GM23338 (cell line): ENCODE results near the gene CACNA2D2. TPM values are rescaled to one million over a fixed set of nuclear protein-coding genes. Genes with fewer than 3 reads are reported as not detected.

ENCODE experiments used
- ATAC-seq: fragments of 200-7000 bp; cut with Tn5 transposase; 3 replicates; pipeline ENCODE4 v1.9.1; 2020
- DNase-seq: peaks from one replicate; pipeline ENCODE4 v3.0.0-alpha.2; 2015; ENCODE audit warnings: low spot score
- H2AFZ ChIP-seq: fragments of 200-600 bp; sonication (generic); 2 replicates; pipeline ENCODE4 v1.8.0; 2016; ENCODE audit warnings: antibody characterized with exemption, mild to moderate bottlenecking, moderate library complexity
- H3F3A ChIP-seq: fragments of 200-600 bp; sonication (generic); replicated peaks from 2 replicates; pipeline ENCODE4 v1.8.0; 2017; ENCODE audit warnings: antibody characterized with exemption, mixed run types, low read depth
- H3K27ac ChIP-seq: fragments of 200-600 bp; sonication (generic); 2 replicates; pipeline ENCODE4 v1.6.1; 2016; ENCODE audit warnings: low read depth
- H3K27me3 ChIP-seq: fragments of 200-600 bp; sonication (generic); 2 replicates; pipeline ENCODE4 v1.8.0; 2016; ENCODE audit warnings: mild to moderate bottlenecking, mixed run types, moderate library complexity; ENCODE audit not compliant: insufficient read depth
- H3K36me3 ChIP-seq: fragments of 200-600 bp; sonication (generic); 2 replicates; pipeline ENCODE4 v1.8.0; 2016; ENCODE audit warnings: mild to moderate bottlenecking; ENCODE audit not compliant: insufficient read depth
- H3K4me1 ChIP-seq: fragments of 200-600 bp; sonication (generic); 2 replicates; pipeline ENCODE4 v1.8.0; 2016; ENCODE audit warnings: mild to moderate bottlenecking, moderate library complexity; ENCODE audit not compliant: insufficient read depth
- H3K4me2 ChIP-seq: fragments of 200-600 bp; sonication (generic); 2 replicates; pipeline ENCODE4 v1.7.1; 2017; ENCODE audit warnings: mixed run types
- H3K4me3 ChIP-seq: fragments of 200-600 bp; sonication (generic); 2 replicates; pipeline ENCODE4 v1.6.1; 2016; ENCODE audit warnings: mixed run types
- H3K79me2 ChIP-seq: fragments of 200-600 bp; sonication (generic); replicated peaks from 2 replicates; pipeline ENCODE4 v1.8.0; 2017; ENCODE audit warnings: mild to moderate bottlenecking; ENCODE audit not compliant: insufficient read depth
- H3K9me2 ChIP-seq: fragments of 200-600 bp; sonication (generic); 2 replicates; pipeline ENCODE4 v1.8.0; 2017; ENCODE audit not compliant: insufficient read depth
- H4K20me1 ChIP-seq: fragments of 200-600 bp; sonication (generic); replicated peaks from 2 replicates; pipeline ENCODE4 v1.8.0; 2017; ENCODE audit warnings: mild to moderate bottlenecking; ENCODE audit not compliant: insufficient read depth
- H3K27ac Mint-ChIP-seq: 2 replicates; pipeline ENCODE4 v1.8.0; 2020; ENCODE audit warnings: inconsistent platforms, mild to moderate bottlenecking, moderate library complexity, mixed read lengths
- H3K27me3 Mint-ChIP-seq: 3 replicates; pipeline ENCODE4 v1.8.0; 2022; ENCODE audit warnings: low read depth, mild to moderate bottlenecking, moderate library complexity, mixed read lengths, inconsistent platforms; ENCODE audit not compliant: insufficient read depth, poor library complexity
- H3K36me3 Mint-ChIP-seq: 3 replicates; pipeline ENCODE4 v1.8.0; 2021; ENCODE audit warnings: low read depth, mild to moderate bottlenecking, inconsistent platforms, moderate library complexity, mixed read lengths
- H3K4me1 Mint-ChIP-seq: 3 replicates; pipeline ENCODE4 v1.8.0; 2020; ENCODE audit warnings: mild to moderate bottlenecking, inconsistent platforms, mixed read lengths
- H3K4me3 Mint-ChIP-seq: 3 replicates; pipeline ENCODE4 v1.8.0; 2021; ENCODE audit warnings: moderate library complexity, mild to moderate bottlenecking, inconsistent platforms, mixed read lengths
- H3K9me3 Mint-ChIP-seq: 3 replicates; pipeline ENCODE4 v1.8.0; 2020; ENCODE audit warnings: moderate library complexity, mild to moderate bottlenecking, inconsistent platforms, mixed read lengths
- CREB1 ChIP-seq: fragments of 250-450 bp; sonication (Bioruptor Pico); IDR thresholded peaks from 2 replicates; pipeline ENCODE4 v1.5.0; 2020; ENCODE audit warnings: low read depth, mild to moderate bottlenecking, moderate library complexity
- CTCF ChIP-seq, 2 experiments: fragments of 200-600 bp in 1 of 2; sonication (generic) in 1 of 2; conservative IDR thresholded peaks; 2 replicates each; pipeline versions ENCODE4 v1.5.1 to v1.6.1; 2016 to 2017; ENCODE audit warnings: antibody characterized with exemption in 2 of 2, low read depth in 2 of 2, mild to moderate bottlenecking in 2 of 2, moderate library complexity in 1 of 2
- ETS1 ChIP-seq: IDR thresholded peaks from 2 replicates; pipeline ENCODE4 v1.6.1; 2016; ENCODE audit warnings: antibody characterized with exemption
- EZH2 ChIP-seq: fragments of 200-600 bp; sonication (generic); IDR thresholded peaks from one replicate; pipeline ENCODE4 v1.8.0; 2017; ENCODE audit warnings: antibody characterized with exemption, mild to moderate bottlenecking, low read depth; ENCODE audit not compliant: unreplicated experiment
- EZH2phosphoT487 ChIP-seq: fragments of 200-600 bp; sonication (generic); IDR thresholded peaks from one replicate; pipeline ENCODE4 v1.8.1; 2018; ENCODE audit warnings: antibody characterized with exemption; ENCODE audit not compliant: unreplicated experiment
- JUNB ChIP-seq: IDR thresholded peaks from one replicate; pipeline ENCODE4 v1.6.1; 2016; ENCODE audit warnings: antibody characterized with exemption; ENCODE audit not compliant: unreplicated experiment
- POLR2AphosphoS5 ChIP-seq: IDR thresholded peaks from 2 replicates; pipeline ENCODE4 v1.6.1; 2016; ENCODE audit warnings: antibody characterized with exemption, low read depth
- STAT1 ChIP-seq: IDR thresholded peaks from one replicate; pipeline ENCODE4 v1.6.1; 2016; ENCODE audit warnings: antibody characterized with exemption; ENCODE audit not compliant: unreplicated experiment
- ZNF114 ChIP-seq: fragments of 250-450 bp; sonication (Bioruptor Pico); IDR thresholded peaks from 2 replicates; pipeline ENCODE4 v1.5.0; 2020; ENCODE audit warnings: mild to moderate bottlenecking, moderate library complexity
- ZNF462 ChIP-seq: fragments of 250-450 bp; sonication (Bioruptor Pico); IDR thresholded peaks from 2 replicates; pipeline ENCODE4 v1.5.0; 2020; ENCODE audit warnings: mild to moderate bottlenecking, moderate library complexity
- polyA plus RNA-seq: library from polyadenylated mRNA; unstranded; fragments of >200 nt; fragmentation: Nextera tagmentation; extraction: Ambion mirVana; gene quantifications from 2 replicates; pipeline ENCODE4 v1.2.1, GENCODE V29; 2016
- total RNA-seq: library from RNA; depleted of rRNA; stranded (reverse); fragments of >200 nt; shearing (Covaris generic); gene quantifications from 2 replicates; pipeline ENCODE4 v1.2.3, GENCODE V29; 2014
- TF ChIP-seq, protein P1 (sequence below): IDR thresholded peaks from one replicate; pipeline ENCODE4 v1.6.1; 2018; ENCODE audit warnings: antibody characterized with exemption; ENCODE audit not compliant: unreplicated experiment

The CACNA2D2 gene
- total and polyA plus RNA-seq, 2 experiments from 2014 or later = 4.7 to 11.4 TPM

DNA sequence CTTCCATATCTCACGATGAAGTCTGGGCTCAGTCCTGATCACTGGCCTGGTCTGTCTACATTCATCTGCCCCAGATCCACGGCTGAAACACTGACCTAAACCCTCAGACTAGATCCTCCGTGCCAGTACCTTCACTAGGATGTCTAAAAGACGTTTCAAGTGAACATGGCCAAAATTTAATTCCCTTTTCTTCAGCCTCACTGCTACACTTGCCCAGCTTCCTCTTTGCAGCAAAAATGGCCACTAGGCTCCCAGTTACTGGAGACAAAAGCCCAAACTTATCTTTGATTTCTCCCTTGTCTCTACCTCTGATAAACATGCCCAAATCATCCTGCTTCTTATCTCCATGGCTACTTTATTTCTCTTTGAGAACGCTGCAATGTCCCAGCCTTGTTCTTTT, 164.5 kb downstream of the CACNA2D2 start:
- peaks cover 38% of the 10 kb centered on the region for H3F3A ChIP-seq
- no peak overlapping the region for H3K4me3 ChIP-seq
- H3K36me3 Mint-ChIP-seq = no peaks in the 10 kb centered on the region; the same call in 2 of the 3 replicates
- ATAC-seq (no peak), DNase-seq (no peak)
- peaks cover 32% of the 10 kb centered on the region for H3K4me1 Mint-ChIP-seq
- no peak overlapping the region for H3K27ac ChIP-seq
- H3K79me2 ChIP-seq = peaks cover 28% of the 10 kb centered on the region
- peaks cover 3% of the 10 kb centered on the region; the same call in 1 of the 3 replicates for H3K9me3 Mint-ChIP-seq
- H3K4me3 Mint-ChIP-seq = peak overlapping the region; percentile 90
- H3K27me3 ChIP-seq = peaks cover 51% of the 10 kb centered on the region
- H3K27ac Mint-ChIP-seq = no peak overlapping the region
- H3K9me2 ChIP-seq = no peaks in the 10 kb centered on the region
- no peaks in the 10 kb centered on the region for H3K36me3 ChIP-seq
- H3K27me3 Mint-ChIP-seq = peaks cover 61% of the 10 kb centered on the region
- peaks cover 24% of the 10 kb centered on the region for H3K4me1 ChIP-seq
- TF ChIP-seq STAT1 (no peak), CTCF (conservative IDR thresholded peaks at IDR 0.05; ENCODE audit: low read depth in 2 of 2) (no peak), POLR2AphosphoS5 (no peak), ZNF114 (no peak), ETS1 (no peak), ZNF462 (no peak), CREB1 (CRISPR knock-in tag) (no peak), JUNB (no peak), EZH2 (no peak), EZH2phosphoT487 (no peak)
- TF ChIP-seq, protein P1, sequence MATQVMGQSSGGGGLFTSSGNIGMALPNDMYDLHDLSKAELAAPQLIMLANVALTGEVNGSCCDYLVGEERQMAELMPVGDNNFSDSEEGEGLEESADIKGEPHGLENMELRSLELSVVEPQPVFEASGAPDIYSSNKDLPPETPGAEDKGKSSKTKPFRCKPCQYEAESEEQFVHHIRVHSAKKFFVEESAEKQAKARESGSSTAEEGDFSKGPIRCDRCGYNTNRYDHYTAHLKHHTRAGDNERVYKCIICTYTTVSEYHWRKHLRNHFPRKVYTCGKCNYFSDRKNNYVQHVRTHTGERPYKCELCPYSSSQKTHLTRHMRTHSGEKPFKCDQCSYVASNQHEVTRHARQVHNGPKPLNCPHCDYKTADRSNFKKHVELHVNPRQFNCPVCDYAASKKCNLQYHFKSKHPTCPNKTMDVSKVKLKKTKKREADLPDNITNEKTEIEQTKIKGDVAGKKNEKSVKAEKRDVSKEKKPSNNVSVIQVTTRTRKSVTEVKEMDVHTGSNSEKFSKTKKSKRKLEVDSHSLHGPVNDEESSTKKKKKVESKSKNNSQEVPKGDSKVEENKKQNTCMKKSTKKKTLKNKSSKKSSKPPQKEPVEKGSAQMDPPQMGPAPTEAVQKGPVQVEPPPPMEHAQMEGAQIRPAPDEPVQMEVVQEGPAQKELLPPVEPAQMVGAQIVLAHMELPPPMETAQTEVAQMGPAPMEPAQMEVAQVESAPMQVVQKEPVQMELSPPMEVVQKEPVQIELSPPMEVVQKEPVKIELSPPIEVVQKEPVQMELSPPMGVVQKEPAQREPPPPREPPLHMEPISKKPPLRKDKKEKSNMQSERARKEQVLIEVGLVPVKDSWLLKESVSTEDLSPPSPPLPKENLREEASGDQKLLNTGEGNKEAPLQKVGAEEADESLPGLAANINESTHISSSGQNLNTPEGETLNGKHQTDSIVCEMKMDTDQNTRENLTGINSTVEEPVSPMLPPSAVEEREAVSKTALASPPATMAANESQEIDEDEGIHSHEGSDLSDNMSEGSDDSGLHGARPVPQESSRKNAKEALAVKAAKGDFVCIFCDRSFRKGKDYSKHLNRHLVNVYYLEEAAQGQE = no peak
- no peak overlapping the region for H3K4me2 ChIP-seq
- H2AFZ ChIP-seq = no peak overlapping the region
- peaks cover 12% of the 10 kb centered on the region for H4K20me1 ChIP-seq
